ENCODE data around the gene ALPL.

DNA sequence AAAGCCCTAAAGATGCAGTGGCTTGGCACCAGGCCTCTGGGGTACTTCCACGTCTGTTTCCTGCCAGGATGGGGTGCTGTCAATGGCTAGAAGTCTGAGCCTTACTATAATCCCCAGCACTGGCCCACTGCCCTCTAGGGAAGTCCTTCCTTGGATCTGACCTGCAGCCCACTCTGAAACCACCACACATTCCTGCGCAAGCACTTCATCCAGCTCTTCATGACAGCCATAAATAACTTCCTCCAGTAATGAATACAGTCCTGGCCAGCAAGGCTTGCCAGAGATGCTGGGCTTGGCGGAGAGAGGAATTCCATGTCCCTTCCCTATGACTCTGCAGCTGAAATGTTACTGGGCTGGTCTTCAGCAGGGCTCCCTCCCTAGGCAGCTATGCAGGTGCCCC is 32.6 kb downstream of the ALPL start:
- TF ChIP-seq TCF7L2 (IDR thresholded peaks at IDR 0.05; ENCODE audit: borderline replicate concordance, low read depth, low read length) (no peak), ZNF121 (tag by site-specific recombination; IDR thresholded peaks at IDR 0.05) (no peak), ZNF302 (tag by site-specific recombination; IDR thresholded peaks at IDR 0.05; ENCODE audit: low read depth) (no peak), ZNF2 (tag by site-specific recombination; IDR thresholded peaks at IDR 0.05) (no peak), ZNF366 (tag by site-specific recombination; conservative IDR thresholded peaks at IDR 0.05) (no peak), ZNF549 (tag by site-specific recombination; IDR thresholded peaks at IDR 0.05) (no peak), TRIM28 (IDR thresholded peaks at IDR 0.05; ENCODE audit: borderline replicate concordance, low read length) (no peak), SCRT1 (tag by site-specific recombination; IDR thresholded peaks at IDR 0.05; ENCODE audit: borderline replicate concordance) (no peak), ZNF24 (tag by site-specific recombination; IDR thresholded peaks at IDR 0.05) (no peak), SALL2 (tag by site-specific recombination; IDR thresholded peaks at IDR 0.05; ENCODE audit: borderline replicate concordance) (no peak)
- TF ChIP-seq, protein P1, sequence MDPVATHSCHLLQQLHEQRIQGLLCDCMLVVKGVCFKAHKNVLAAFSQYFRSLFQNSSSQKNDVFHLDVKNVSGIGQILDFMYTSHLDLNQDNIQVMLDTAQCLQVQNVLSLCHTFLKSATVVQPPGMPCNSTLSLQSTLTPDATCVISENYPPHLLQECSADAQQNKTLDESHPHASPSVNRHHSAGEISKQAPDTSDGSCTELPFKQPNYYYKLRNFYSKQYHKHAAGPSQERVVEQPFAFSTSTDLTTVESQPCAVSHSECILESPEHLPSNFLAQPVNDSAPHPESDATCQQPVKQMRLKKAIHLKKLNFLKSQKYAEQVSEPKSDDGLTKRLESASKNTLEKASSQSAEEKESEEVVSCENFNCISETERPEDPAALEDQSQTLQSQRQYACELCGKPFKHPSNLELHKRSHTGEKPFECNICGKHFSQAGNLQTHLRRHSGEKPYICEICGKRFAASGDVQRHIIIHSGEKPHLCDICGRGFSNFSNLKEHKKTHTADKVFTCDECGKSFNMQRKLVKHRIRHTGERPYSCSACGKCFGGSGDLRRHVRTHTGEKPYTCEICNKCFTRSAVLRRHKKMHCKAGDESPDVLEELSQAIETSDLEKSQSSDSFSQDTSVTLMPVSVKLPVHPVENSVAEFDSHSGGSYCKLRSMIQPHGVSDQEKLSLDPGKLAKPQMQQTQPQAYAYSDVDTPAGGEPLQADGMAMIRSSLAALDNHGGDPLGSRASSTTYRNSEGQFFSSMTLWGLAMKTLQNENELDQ (tag by site-specific recombination; IDR thresholded peaks at IDR 0.05; ENCODE audit: low read depth): no peak
- TF ChIP-seq, protein P2, sequence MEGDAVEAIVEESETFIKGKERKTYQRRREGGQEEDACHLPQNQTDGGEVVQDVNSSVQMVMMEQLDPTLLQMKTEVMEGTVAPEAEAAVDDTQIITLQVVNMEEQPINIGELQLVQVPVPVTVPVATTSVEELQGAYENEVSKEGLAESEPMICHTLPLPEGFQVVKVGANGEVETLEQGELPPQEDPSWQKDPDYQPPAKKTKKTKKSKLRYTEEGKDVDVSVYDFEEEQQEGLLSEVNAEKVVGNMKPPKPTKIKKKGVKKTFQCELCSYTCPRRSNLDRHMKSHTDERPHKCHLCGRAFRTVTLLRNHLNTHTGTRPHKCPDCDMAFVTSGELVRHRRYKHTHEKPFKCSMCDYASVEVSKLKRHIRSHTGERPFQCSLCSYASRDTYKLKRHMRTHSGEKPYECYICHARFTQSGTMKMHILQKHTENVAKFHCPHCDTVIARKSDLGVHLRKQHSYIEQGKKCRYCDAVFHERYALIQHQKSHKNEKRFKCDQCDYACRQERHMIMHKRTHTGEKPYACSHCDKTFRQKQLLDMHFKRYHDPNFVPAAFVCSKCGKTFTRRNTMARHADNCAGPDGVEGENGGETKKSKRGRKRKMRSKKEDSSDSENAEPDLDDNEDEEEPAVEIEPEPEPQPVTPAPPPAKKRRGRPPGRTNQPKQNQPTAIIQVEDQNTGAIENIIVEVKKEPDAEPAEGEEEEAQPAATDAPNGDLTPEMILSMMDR (tag by site-specific recombination; IDR thresholded peaks at IDR 0.05): no peak
- TF ChIP-seq, protein P3, sequence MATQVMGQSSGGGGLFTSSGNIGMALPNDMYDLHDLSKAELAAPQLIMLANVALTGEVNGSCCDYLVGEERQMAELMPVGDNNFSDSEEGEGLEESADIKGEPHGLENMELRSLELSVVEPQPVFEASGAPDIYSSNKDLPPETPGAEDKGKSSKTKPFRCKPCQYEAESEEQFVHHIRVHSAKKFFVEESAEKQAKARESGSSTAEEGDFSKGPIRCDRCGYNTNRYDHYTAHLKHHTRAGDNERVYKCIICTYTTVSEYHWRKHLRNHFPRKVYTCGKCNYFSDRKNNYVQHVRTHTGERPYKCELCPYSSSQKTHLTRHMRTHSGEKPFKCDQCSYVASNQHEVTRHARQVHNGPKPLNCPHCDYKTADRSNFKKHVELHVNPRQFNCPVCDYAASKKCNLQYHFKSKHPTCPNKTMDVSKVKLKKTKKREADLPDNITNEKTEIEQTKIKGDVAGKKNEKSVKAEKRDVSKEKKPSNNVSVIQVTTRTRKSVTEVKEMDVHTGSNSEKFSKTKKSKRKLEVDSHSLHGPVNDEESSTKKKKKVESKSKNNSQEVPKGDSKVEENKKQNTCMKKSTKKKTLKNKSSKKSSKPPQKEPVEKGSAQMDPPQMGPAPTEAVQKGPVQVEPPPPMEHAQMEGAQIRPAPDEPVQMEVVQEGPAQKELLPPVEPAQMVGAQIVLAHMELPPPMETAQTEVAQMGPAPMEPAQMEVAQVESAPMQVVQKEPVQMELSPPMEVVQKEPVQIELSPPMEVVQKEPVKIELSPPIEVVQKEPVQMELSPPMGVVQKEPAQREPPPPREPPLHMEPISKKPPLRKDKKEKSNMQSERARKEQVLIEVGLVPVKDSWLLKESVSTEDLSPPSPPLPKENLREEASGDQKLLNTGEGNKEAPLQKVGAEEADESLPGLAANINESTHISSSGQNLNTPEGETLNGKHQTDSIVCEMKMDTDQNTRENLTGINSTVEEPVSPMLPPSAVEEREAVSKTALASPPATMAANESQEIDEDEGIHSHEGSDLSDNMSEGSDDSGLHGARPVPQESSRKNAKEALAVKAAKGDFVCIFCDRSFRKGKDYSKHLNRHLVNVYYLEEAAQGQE (tag by site-specific recombination; IDR thresholded peaks at IDR 0.05): no peak
